ENCODE results near the gene FIBCD1. TPM values are rescaled to one million over a fixed set of nuclear protein-coding genes. Genes with fewer than 3 reads are reported as not detected.

The FIBCD1 gene
- total RNA-seq, 1 experiment from 2014 or later, result 7.1 TPM

DNA sequence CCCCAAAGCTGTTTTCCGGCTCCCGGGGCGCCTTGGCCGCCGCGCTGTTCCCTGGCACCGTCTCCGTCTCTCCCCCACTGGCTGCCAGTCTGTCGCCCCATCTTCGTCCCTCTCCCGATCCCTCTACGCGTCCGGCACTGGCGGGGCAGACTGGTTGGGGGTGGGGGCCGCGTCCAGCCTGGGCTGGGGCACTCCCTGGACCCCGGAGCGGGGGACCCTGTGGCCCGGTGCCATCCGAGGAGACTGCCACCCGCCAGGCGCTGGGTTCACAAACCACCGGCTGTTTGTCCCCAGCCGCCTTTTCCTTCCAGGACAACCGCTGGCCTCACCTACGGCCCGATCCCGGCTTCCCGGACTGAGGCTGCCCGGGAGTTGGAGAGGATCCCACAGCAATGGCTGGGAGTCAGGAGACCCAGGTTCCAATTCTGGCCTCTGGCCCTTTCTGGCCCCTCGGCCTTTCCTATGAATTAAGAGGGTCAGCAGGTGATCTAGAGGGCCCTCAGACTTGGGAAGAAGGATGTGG is 1.0 kb upstream of the FIBCD1 start:
- Histone ChIP-seq H3K79me1 (ENCODE audit: insufficient read depth, low read depth, low read length, poor library complexity, severe bottlenecking) (no peaks in the 10 kb centered on the region), H3K4me1 (ENCODE audit: insufficient read depth, low read length) (peaks cover 2% of the 10 kb centered on the region; the same call in 1 of the 2 replicates), H4K5ac (ENCODE audit: insufficient read length, low read depth, low read length) (no peak overlapping the region), H3K4ac (ENCODE audit: low read depth, low read length) (no peak overlapping the region), H3K18ac (ENCODE audit: insufficient read length, low read depth, low read length) (no peak overlapping the region), H2BK15ac (ENCODE audit: low read depth, low read length) (no peak overlapping the region), H3K23ac (ENCODE audit: insufficient read length, low read depth, low read length) (no peak overlapping the region), H3K56ac (ENCODE audit: insufficient read length, low read depth, low read length) (no peak overlapping the region), H3K9ac (ENCODE audit: extremely low read depth, insufficient read length, low read length) (no peak overlapping the region), H2AFZ (ENCODE audit: low read length) (no peak overlapping the region), H2BK5ac (ENCODE audit: insufficient read length, low read length) (no peak overlapping the region), H3K9me3 (ENCODE audit: control insufficient read depth, low read depth, low read length) (no peaks in the 10 kb centered on the region), H3K27me3 (ENCODE audit: insufficient read depth, low read length) (peaks cover 13% of the 10 kb centered on the region; the same call in 1 of the 2 replicates), H2BK120ac (ENCODE audit: low read depth, low read length, poor library complexity, severe bottlenecking) (no peak overlapping the region), H3T11ph (ENCODE audit: low read length) (no peak overlapping the region), H4K8ac (replicated peaks; ENCODE audit: insufficient read length, low read depth, low read length) (no peak overlapping the region), H4K20me1 (ENCODE audit: control insufficient read depth, insufficient read depth, insufficient read length) (no peaks in the 10 kb centered on the region), H3K27ac (ENCODE audit: insufficient read length, low read depth, low read length) (no peak overlapping the region), H4K91ac (ENCODE audit: insufficient read length, low read depth, low read length) (no peak overlapping the region), H3K79me2 (ENCODE audit: insufficient read depth, low read length) (no peaks in the 10 kb centered on the region), H3K4me2 (ENCODE audit: insufficient read depth, insufficient read length, low read length) (peak overlapping the region; percentile 44), H2BK20ac (ENCODE audit: low read depth, low read length, poor library complexity, severe bottlenecking) (no peak overlapping the region), H2BK12ac (ENCODE audit: insufficient read length, low read depth, low read length) (no peak overlapping the region), H3K14ac (ENCODE audit: insufficient read depth, low read length) (no peak overlapping the region), H2AK5ac (ENCODE audit: insufficient read length, low read length) (no peak overlapping the region), H3K23me2 (ENCODE audit: insufficient read length, low read depth, low read length, poor library complexity, severe bottlenecking) (peaks cover 14% of the 10 kb centered on the region)
- peaks cover 60% of the 10 kb centered on the region for H3K27me3 Mint-ChIP-seq (ENCODE audit: low read depth)
- peaks cover 30 to 44% of the 10 kb centered on the region in 2 experiments for H3K4me1 Mint-ChIP-seq
- peak overlapping the region; percentile 52 to 78 for H3K4me3 Mint-ChIP-seq
- WGBS (ENCODE audit: extremely low coverage, insufficient read length, low lambda C conversion rate), result no CpG with 5 or more reads among the region's 32 CpGs
- H3K27ac Mint-ChIP-seq, result no peak overlapping the region
- DNase-seq, result peak; percentile 49
- H3K36me3 Mint-ChIP-seq (ENCODE audit: insufficient read depth in 1 of 3, low read depth in 3 of 3), result no peaks in the 10 kb centered on the region
- no peaks in the 10 kb centered on the region; a peak in 1 of 5 replicates for H3K9me3 Mint-ChIP-seq
- TF ChIP-seq, protein P1, sequence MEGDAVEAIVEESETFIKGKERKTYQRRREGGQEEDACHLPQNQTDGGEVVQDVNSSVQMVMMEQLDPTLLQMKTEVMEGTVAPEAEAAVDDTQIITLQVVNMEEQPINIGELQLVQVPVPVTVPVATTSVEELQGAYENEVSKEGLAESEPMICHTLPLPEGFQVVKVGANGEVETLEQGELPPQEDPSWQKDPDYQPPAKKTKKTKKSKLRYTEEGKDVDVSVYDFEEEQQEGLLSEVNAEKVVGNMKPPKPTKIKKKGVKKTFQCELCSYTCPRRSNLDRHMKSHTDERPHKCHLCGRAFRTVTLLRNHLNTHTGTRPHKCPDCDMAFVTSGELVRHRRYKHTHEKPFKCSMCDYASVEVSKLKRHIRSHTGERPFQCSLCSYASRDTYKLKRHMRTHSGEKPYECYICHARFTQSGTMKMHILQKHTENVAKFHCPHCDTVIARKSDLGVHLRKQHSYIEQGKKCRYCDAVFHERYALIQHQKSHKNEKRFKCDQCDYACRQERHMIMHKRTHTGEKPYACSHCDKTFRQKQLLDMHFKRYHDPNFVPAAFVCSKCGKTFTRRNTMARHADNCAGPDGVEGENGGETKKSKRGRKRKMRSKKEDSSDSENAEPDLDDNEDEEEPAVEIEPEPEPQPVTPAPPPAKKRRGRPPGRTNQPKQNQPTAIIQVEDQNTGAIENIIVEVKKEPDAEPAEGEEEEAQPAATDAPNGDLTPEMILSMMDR (conservative IDR thresholded peaks at IDR 0.05), result no peak

All from H9 (cell line).